Gastrocnemius medialis (tissue), 4 donors: ENCODE results near the gene ESCO1.

Experiments used
- CTCF ChIP-seq, 5 experiments: fragments of 450-650 bp in 3 of 5; fragments of 200-600 bp in 2 of 5; sonication (generic) in 2 of 5; IDR thresholded peaks in 4 of 5; conservative IDR thresholded peaks in 1 of 5; 1 replicate in 4 of 5; 2 replicates in 1 of 5; pipeline ENCODE4 v1.5.1; 2016 to 2019; ENCODE audit warnings: antibody characterized with exemption in 5 of 5, mild to moderate bottlenecking in 3 of 5, moderate library complexity in 3 of 5
- POLR2A ChIP-seq, 2 donors: fragments of 450-650 bp; IDR thresholded peaks; one replicate each; pipeline ENCODE4 v1.6.1; 2017; ENCODE audit warnings: antibody characterized with exemption in 2 of 2, mild to moderate bottlenecking in 2 of 2, moderate library complexity in 2 of 2

- no peak for TF ChIP-seq POLR2A (IDR thresholded peaks at IDR 0.05)
- TF ChIP-seq CTCF (IDR thresholded peaks at IDR 0.05 in 4 of 5, conservative IDR thresholded peaks at IDR 0.05 in 1 of 5) = no peak
Observed at GRCh38 chr18:21597620-21598019, 2.9 kb downstream of the ESCO1 start.
